SK-N-MC (cell line): Measurements from ENCODE around the gene SLC27A4.

ENCODE experiments used
- DNase-seq: peaks from one replicate; pipeline ENCODE4 v3.0.0-alpha.2; 2011; ENCODE audit warnings: low read depth, low spot score
- H3K27ac ChIP-seq: fragments of 200-600 bp; sonication (generic); 2 replicates; pipeline ENCODE4 v1.5.1; 2016; ENCODE audit warnings: mixed run types
- H3K36me3 ChIP-seq: fragments of 200-600 bp; sonication (generic); 2 replicates; pipeline ENCODE4 v1.6.1; 2017; ENCODE audit warnings: antibody characterized with exemption, low read length, mixed read lengths; ENCODE audit not compliant: insufficient read depth
- H3K4me3 ChIP-seq: fragments of 200-600 bp; sonication (generic); 2 replicates; pipeline ENCODE4 v1.5.1; 2016
- H3K9ac ChIP-seq: fragments of 200-600 bp; sonication (generic); 2 replicates; pipeline ENCODE4 v1.8.0; 2017; ENCODE audit warnings: mixed run types, mixed read lengths; ENCODE audit not compliant: insufficient read length
- H3K9me3 ChIP-seq: fragments of 200-600 bp; sonication (generic); 2 replicates; pipeline ENCODE4 v1.6.1; 2017; ENCODE audit warnings: low read depth, mild to moderate bottlenecking, antibody characterized with exemption, low read length, moderate library complexity, mixed read lengths
- EZH2 ChIP-seq: fragments of 200-600 bp; sonication (generic); IDR thresholded peaks from one replicate; pipeline ENCODE4 v1.6.1; 2017; ENCODE audit warnings: antibody characterized with exemption
- FOXP2 ChIP-seq: optimal IDR thresholded peaks from 2 replicates; pipeline ENCODE3; 2011; ENCODE audit warnings: mild to moderate bottlenecking, moderate library complexity; ENCODE audit not compliant: insufficient read depth; ENCODE audit errors: extremely low read length, control extremely low read depth
- POLR2AphosphoS5 ChIP-seq: IDR thresholded peaks from 2 replicates; pipeline ENCODE4 v1.6.1; 2012; ENCODE audit warnings: mild to moderate bottlenecking, low read depth, low read length, borderline replicate concordance

Gene SLC27A4

GRCh38 chr9:128375865-128376264 lies 35.5 kb downstream of the SLC27A4 start:
- Histone ChIP-seq H3K9ac (no peak overlapping the region), H3K9me3 (no peaks in the 10 kb centered on the region), H3K4me3 (no peak overlapping the region), H3K36me3 (no peaks in the 10 kb centered on the region; the same call in 1 of the 2 replicates), H3K27ac (no peak overlapping the region)
- no peak for DNase-seq
- TF ChIP-seq POLR2AphosphoS5 = no peak
- TF ChIP-seq FOXP2 = no peak
- TF ChIP-seq EZH2 = no peak

GRCh38 chr9:128382261-128382660 lies 41.9 kb downstream of the SLC27A4 start:
- Histone ChIP-seq H3K9ac (no peak overlapping the region), H3K4me3 (no peak overlapping the region), H3K9me3 (no peaks in the 10 kb centered on the region), H3K27ac (peak overlapping the region; percentile 42; the same call in 1 of the 2 replicates), H3K36me3 (peaks cover under 1% of the 10 kb centered on the region; the same call in 1 of the 2 replicates)
- no peak for TF ChIP-seq FOXP2
- TF ChIP-seq EZH2 = no peak
- no peak for TF ChIP-seq POLR2AphosphoS5
- DNase-seq = no peak

GRCh38 chr9:128383007-128383753 lies 42.9 kb downstream of the SLC27A4 start:
- no peaks in the 10 kb centered on the region for H3K9me3 ChIP-seq
- TF ChIP-seq POLR2AphosphoS5 (no peak), FOXP2 (no peak), EZH2 (no peak)
- 0 out of 2 replicates have a peak overlapping the region, but pooled peaks have one; percentile 0 for H3K27ac ChIP-seq
- no peak overlapping the region for H3K9ac ChIP-seq
- H3K4me3 ChIP-seq = no peak overlapping the region
- H3K36me3 ChIP-seq = peaks cover 6% of the 10 kb centered on the region; the same call in 1 of the 2 replicates
- DNase-seq = no peak

- peaks cover 6% of the 10 kb centered on the region; the same call in 1 of the 2 replicates for H3K36me3 ChIP-seq
- H3K27ac ChIP-seq = no peak overlapping the region
Observed at GRCh38 chr9:128383791-128384190, 43.5 kb downstream of the SLC27A4 start.

GRCh38 chr9:128384801-128385495 lies 44.6 kb downstream of the SLC27A4 start:
- Histone ChIP-seq H3K27ac (no peak overlapping the region), H3K9me3 (no peaks in the 10 kb centered on the region), H3K4me3 (no peak overlapping the region), H3K36me3 (peaks cover 10% of the 10 kb centered on the region; the same call in 1 of the 2 replicates), H3K9ac (no peak overlapping the region)
- DNase-seq = no peak
- TF ChIP-seq EZH2 (no peak), POLR2AphosphoS5 (no peak), FOXP2 (no peak)

More at GRCh38 chr9:128383791-128384190, 43.5 kb downstream of the SLC27A4 start:
- H3K4me3 ChIP-seq = no peak overlapping the region
- DNase-seq = no peak
- H3K9ac ChIP-seq = no peak overlapping the region
- no peak for TF ChIP-seq POLR2AphosphoS5
- no peak for TF ChIP-seq FOXP2
- no peak for TF ChIP-seq EZH2
- H3K9me3 ChIP-seq = no peaks in the 10 kb centered on the region

GRCh38 chr9:128385496-128386460 lies 45.5 kb downstream of the SLC27A4 start:
- no peak for DNase-seq
- Histone ChIP-seq H3K9me3 (no peaks in the 10 kb centered on the region), H3K36me3 (peaks cover 10% of the 10 kb centered on the region; the same call in 1 of the 2 replicates), H3K4me3 (no peak overlapping the region), H3K27ac (no peak overlapping the region), H3K9ac (no peak overlapping the region)
- no peak for TF ChIP-seq POLR2AphosphoS5
- TF ChIP-seq FOXP2 = no peak
- TF ChIP-seq EZH2 = no peak

- Histone ChIP-seq H3K9ac (no peak overlapping the region), H3K9me3 (no peaks in the 10 kb centered on the region), H3K4me3 (no peak overlapping the region), H3K27ac (no peak overlapping the region), H3K36me3 (peaks cover 10% of the 10 kb centered on the region; the same call in 1 of the 2 replicates)
- DNase-seq = no peak
- TF ChIP-seq POLR2AphosphoS5 (no peak), FOXP2 (no peak), EZH2 (no peak)
Observed at GRCh38 chr9:128388150-128388549, 47.8 kb downstream of the SLC27A4 start.
